Measurements from ENCODE around the gene GMDS. TPM values are rescaled to one million over a fixed set of nuclear protein-coding genes. Genes with fewer than 3 reads are reported as not detected.

Gene GMDS
- polyA plus RNA-seq, 1 donor: 8.2 TPM

DNA sequence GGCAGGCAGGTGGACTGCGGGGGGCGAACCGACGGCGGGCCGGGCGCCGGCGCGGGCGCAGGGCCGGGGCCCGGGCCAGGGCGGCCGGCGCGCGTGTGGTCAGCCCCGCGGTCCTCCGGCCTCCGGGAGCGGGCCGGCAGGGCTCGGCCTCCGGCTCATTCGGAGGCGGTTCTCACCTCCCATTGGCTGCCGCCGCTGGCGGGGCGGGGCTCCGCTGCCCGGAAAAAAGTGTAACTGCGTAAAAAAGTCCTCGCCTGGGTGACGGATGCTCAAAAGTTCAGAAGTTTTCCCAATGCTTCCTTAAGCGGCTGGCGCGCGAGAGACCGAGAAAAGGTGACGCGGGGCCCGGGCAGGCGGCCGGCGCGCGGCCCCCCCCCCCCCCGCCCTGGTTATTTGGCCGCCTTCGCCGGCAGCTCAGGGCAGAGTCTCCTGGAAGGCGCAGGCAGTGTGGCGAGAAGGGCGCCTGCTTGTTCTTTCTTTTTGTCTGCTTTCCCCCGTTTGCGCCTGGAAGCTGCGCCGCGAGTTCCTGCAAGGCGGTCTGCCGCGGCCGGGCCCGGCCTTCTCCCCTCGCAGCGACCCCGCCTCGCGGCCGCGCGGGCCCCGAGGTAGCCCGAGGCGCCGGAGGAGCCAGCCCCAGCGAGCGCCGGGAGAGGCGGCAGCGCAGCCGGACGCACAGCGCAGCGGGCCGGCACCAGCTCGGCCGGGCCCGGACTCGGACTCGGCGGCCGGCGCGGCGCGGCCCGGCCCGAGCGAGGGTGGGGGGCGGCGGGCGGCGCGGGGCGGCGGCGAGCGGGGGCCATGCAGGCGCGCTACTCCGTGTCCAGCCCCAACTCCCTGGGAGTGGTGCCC lies 635.5 kb downstream of the GMDS start, which contains the start of gene FOXC1:
Gene FOXC1, plus strand, starts transcription at position 268 of the 849 bp plus-strand sequence. Its CDS starts 531 bp downstream, at position 799.
- peak; percentile 89 for DNase-seq

DNA sequence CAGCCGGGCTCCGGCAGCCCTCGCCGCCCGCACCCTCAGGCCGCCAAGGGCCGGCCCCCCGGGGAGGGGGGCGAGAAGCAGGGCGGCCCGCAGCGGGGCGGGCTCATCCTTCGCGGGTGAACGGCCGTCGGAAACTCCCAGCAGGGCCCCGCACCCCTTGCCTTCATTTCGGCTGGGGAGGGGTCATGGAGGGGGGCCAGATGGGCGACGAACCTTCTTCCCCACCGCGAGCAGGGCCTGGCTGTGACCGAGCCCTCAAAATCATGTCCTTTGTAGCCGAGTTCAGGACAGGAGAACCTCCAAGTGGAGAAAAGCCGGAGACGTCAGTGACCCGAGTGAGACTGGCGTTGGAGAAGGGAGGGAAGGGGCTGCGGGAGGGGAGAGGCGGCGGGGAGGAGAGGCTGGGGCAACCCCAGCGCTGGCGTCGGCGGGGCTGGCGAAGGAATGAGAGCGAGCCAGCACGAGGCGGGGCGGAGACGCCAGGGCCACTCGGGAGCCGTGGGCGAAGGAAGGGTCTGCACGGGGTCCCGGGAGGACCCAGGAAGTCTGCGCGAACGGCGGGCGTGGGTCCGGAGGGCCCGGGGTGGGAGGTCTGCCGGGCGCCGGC lies 636.3 kb downstream of the GMDS start:
- no peak for DNase-seq

GRCh38 chr6:1608222-1609040 lies 637.0 kb downstream of the GMDS start:
- DNase-seq: no peak

- no peak for DNase-seq
Measured at GRCh38 chr6:1607516-1608221, 637.7 kb downstream of the GMDS start.

GRCh38 chr6:1606780-1607515 lies 638.5 kb downstream of the GMDS start:
- no peak for DNase-seq

DNA sequence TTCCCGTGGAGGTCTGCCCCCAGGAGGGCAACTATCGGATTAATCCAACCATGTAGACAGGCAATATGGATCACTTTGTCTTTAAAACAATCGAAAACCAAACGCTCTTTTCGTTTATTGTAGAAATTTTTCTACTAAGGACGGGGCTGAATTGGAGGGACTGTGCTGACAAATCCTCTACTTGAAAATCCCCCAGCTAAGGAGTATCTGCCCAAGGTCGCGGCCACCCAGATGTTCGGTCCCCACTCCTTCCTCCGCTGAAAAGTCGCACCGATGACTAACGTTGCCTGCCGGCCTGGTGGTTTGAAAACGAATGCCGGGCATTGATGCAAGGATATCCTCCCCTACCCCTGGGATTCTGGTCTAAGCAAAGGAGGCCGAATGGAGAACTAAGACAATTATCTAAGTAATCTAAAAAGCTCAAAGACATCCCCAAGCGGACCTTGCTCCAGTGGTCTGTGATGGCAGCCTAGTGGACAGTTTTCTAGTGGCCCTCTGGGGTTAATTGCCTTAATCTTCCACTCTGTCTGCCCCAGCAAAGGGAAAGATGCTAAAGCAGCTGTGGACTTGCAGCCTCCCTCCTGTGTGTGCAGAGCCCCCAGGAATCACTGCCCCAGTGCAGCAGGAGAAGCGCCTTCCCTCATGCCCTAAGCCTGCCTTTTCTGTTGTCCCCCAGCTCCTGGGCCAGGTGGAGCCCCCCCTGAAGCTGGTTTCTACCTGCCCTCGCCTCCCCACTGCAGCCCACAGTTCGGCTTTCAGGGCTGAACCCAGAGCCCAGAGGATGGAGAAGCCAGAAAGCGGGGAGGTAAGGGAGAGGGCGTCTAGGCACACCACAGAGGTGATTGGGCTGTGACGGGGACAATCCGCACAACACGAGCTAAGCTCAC lies 639.3 kb downstream of the GMDS start:
- no peak for DNase-seq

GRCh38 chr6:1605004-1605892 lies 640.2 kb downstream of the GMDS start:
- no peak for DNase-seq

GRCh38 chr6:1604158-1605003 lies 641.0 kb downstream of the GMDS start:
- no peak for DNase-seq

DNA sequence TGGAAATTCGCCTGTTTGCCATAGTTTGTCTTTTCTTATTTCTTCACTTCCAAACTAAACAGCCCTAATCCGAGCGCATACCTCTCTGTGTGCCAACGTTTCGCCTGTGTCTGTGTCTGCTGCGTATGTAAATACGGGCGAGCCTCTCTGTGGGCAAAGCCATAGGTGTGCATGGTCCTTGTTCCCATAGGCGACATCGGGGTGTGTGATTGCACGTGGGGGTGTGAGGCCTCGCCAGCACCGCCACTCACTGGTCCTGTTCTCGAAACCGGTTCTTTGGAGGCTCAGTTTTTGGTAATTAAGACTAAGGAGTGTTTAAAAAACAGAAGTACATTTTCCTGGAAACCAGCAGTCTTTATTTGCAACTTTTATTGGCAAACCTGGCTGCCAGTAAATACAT lies 641.7 kb downstream of the GMDS start:
- no peak for DNase-seq

- no peak for DNase-seq
Measured at GRCh38 chr6:1602049-1602713, 643.2 kb downstream of the GMDS start.

GRCh38 chr6:1601158-1602048 lies 644.0 kb downstream of the GMDS start:
- DNase-seq: no peak

DNA sequence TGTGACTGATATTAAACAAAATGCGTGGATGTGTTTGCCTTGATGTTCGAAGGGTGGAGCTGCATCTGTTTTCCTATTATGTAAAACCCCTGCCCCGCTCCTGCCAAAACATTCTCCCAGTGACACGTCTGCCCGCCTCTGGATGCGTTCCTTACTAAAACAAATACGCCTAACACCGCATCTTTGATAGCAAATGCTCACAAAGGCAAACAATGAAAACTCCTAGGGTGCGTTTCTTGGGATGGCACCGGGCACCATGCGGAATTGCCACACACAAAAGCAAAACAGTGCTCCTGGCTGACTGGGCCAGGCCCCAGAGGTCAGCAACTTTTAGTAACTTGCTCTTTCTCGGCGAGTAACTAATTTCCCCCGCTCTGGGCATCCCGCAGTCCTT lies 644.6 kb downstream of the GMDS start:
- no peak for DNase-seq

DNA sequence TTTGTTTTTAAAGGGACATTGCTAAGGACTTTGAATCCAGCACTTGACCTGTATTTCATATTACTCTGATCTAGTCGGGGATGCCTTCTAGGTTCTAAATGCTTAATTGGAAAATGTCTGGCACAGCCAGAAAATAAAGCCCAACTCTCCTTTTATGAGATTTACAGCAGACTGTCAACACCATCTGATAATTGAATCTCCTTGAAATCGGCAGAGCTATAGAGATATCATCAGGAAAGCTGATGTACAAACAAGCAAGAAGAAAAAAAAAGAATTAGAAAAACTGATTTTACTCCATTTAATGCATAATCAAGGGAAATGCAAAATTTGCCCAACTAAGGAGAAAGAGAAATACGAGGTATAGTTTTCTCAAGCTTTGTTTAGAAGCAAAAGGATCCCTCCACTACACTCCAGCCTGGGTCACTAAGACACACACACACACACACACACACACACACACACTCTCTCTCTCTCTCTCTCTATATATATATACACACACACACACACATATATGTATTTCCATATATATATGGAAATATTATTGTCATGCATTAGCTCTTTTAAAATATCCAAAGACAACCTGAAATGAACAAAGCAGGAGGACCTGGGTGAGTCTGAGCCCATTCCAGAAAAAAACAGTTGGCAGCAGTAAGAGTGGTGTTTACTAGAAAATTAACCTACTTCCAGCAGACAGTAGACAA lies 645.2 kb downstream of the GMDS start:
- DNase-seq: no peak

DNA sequence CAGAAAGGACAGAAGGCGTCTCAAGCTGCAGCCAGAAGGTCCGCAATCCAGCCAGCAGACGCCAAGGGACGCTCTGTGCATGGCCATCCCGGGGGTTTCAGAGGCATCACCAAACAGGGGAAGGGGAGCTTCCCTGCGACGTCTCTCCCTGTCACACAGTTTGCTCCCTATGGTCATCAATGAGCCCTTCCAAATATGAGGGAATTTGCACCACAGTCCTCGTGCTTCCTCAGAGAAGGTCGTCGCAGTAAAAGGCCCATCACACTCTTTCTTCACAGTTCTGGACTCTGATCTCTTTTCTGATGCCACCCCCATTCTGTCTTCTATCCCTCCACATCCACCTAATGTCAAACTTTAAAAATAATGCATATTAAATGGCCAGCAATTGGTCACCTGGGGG lies 645.9 kb downstream of the GMDS start:
- no peak for DNase-seq

DNA sequence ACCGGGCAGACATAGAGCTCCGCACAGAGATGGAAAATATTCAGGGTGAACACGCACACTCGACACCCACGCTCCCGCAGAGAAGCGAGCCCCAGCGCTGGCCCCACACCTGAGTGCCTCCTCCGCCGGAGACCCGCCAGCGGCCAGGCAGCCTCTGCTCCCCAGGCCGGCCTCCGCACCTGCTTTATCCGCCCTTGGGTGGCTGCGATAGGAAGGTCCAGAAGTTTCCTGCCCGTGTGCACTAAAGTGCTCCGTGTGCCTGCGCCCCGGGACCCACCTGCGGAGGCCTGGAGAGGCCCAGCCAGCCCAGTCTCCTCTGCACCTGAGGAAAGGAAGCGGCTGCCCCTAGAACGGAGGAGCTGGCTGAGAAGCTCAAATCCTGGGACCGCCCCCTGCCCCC lies 646.5 kb downstream of the GMDS start:
- DNase-seq: no peak

DNA sequence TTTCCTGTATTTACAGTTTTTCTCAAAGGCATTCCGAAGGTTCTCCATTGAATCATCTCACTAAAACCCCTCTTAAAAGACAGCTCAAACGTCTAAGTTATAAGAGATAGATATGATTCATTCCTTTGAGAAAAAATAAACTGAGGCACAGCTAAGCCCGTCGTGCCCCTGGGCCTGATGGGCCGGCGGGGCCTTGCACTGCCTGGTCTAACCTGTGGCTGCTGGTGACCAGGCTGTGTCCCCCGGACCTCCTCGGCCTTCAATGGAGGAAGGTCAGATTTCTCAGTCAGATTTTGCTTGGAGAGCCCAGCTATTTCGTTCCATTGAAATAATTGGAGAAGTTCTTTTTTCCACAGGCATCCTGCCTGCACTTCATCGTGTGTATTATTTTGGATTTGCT lies 647.0 kb downstream of the GMDS start:
- DNase-seq: no peak
